ENCODE data around the gene TEX44. TPM values are rescaled to one million over a fixed set of nuclear protein-coding genes. Genes with fewer than 3 reads are reported as not detected.

Gene TEX44
- total RNA-seq, 2 experiments from 2014 or later, result not detected

DNA sequence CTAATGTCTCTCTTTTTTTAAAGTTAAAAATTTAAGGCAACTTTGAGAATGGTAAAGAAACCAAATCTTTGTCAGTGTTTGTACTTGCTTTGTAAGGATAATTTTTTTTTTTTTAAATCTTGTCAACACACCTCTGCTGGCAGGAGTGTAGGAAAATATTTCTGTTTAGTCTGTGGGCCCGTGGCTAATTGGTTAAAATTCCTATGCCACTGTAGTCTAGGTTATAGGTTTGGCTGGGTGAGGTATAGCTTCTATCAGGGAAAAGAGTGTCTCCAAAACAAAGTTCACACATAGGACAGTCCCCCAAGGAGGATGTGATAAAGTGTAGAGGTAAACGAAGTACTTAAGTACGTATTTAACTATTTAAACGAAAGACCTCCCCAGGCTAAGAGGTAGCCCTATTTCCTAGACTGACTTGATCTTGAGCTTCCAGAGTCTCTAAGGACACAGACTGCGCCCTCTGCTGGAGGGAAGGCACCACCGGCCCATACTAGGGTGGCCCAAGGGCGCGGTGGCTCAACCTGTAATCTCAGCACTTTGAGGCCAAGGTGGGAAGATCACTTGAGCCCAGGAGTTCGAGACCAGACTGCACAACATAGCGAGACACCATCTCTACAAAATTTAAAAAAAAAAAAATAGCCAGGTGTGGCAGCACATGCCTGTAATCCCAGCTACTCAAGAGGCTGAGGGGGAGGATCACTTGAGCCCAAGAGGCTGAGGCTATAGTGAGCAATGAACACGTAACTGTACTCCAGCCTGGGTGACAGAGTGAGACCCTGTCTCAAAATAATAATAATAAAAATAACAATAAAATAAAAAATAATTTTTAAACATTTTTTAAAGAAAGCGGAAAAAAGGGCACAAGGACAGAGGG is 8.9 kb downstream of the TEX44 start:
- DNase-seq, result peak; percentile 63 to 88 (median 72)
- Histone ChIP-seq H3K36me3 (ENCODE audit: insufficient read depth, low read length) (no peaks in the 10 kb centered on the region), H3K27me3 (ENCODE audit: control insufficient read depth in 1 of 2, insufficient read depth in 2 of 2, low read length in 2 of 2) (no peaks in the 10 kb centered on the region), H3K4me1 (ENCODE audit: insufficient read depth, low read length) (peaks cover 23% of the 10 kb centered on the region), H3K27ac (ENCODE audit: low read depth in 1 of 2, low read length in 2 of 2) (no peak overlapping the region), H3K9me3 (ENCODE audit: control insufficient read depth in 1 of 2, insufficient read depth in 1 of 2, low read length in 2 of 2) (no peaks in the 10 kb centered on the region), H3K4me3 (ENCODE audit: low read length) (no peak overlapping the region)
- Mint-ChIP-seq H3K27me3 (no peaks in the 10 kb centered on the region), H3K27ac (peak overlapping the region; percentile 72), H3K4me3 (peak overlapping the region; percentile 81), H3K9me3 (no peaks in the 10 kb centered on the region), H3K36me3 (ENCODE audit: low read depth) (no peaks in the 10 kb centered on the region), H3K4me1 (ENCODE audit: low read depth) (peaks cover 12% of the 10 kb centered on the region)
- CTCF ChIA-PET, result interaction anchor here (0.5 to 3.3 kb wide), 26 partner anchors 9 to 700 kb away, joined by 3 to 21 read pairs (median 4); partner anchors contain the start of gene NCL
- POLR2A ChIA-PET, result interaction anchor here (1.0 to 1.8 kb wide), 4 partner anchors 70 to 137 kb away, joined by 3 to 6 read pairs (median 4); partner anchors contain the start of gene NCL
- ATAC-seq (ENCODE audit: poor library complexity), result peak; percentile 55
- TF ChIP-seq, protein P1, sequence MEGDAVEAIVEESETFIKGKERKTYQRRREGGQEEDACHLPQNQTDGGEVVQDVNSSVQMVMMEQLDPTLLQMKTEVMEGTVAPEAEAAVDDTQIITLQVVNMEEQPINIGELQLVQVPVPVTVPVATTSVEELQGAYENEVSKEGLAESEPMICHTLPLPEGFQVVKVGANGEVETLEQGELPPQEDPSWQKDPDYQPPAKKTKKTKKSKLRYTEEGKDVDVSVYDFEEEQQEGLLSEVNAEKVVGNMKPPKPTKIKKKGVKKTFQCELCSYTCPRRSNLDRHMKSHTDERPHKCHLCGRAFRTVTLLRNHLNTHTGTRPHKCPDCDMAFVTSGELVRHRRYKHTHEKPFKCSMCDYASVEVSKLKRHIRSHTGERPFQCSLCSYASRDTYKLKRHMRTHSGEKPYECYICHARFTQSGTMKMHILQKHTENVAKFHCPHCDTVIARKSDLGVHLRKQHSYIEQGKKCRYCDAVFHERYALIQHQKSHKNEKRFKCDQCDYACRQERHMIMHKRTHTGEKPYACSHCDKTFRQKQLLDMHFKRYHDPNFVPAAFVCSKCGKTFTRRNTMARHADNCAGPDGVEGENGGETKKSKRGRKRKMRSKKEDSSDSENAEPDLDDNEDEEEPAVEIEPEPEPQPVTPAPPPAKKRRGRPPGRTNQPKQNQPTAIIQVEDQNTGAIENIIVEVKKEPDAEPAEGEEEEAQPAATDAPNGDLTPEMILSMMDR (IDR thresholded peaks at IDR 0.05), result peak; percentile 81
- intact Hi-C loops (cut with DNase I, micrococcal nuclease), result loop anchor here (1.0 to 5.0 kb wide), 4 partner anchors 81 to 134 kb away; no protein-coding TSS in a partner anchor

DNA sequence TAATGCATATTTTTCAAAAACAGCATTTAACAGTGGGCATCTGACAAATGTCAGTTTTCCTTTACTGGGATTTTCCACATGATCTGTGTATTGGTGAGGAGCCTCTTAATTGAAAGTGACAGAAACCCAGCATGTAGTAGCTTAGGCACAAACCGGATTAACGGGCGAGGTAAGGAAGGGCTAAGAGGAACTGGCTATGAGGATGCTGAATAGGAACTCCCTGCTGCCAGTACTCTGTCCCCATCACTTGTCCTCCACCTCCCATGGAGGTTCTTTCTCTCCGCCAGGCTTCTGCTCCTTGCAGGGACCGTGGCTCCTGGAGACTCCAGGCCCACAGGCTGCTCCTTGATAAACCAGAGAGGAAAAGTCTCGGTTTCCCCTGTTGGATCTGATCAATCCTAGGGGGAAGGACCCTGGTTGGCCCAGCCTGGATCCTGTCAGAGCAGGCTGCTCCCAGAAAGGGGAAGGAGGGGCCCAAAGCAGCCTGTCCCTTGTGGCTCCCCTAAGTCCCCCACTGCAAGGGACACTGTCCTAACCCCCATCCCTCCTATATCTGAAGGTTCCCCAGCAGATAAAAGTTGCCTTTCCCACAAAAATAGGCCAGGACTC is 10.3 kb downstream of the TEX44 start:
- TF ChIP-seq, protein P1 (IDR thresholded peaks at IDR 0.05), result no peak
- no peaks in the 10 kb centered on the region for H3K9me3 Mint-ChIP-seq
- no peak for DNase-seq
- no peak for ATAC-seq (ENCODE audit: poor library complexity)
- intact Hi-C loops (cut with DNase I, micrococcal nuclease), result loop anchor here in 1 of 2 experiments (5.0 kb wide), 2 partner anchors 121 to 136 kb away; no protein-coding TSS in a partner anchor
- peaks cover 12% of the 10 kb centered on the region for H3K4me1 Mint-ChIP-seq (ENCODE audit: low read depth)
- Histone ChIP-seq H3K36me3 (ENCODE audit: insufficient read depth, low read length) (no peaks in the 10 kb centered on the region), H3K27ac (ENCODE audit: low read depth in 1 of 2, low read length in 2 of 2) (no peak overlapping the region), H3K27me3 (ENCODE audit: control insufficient read depth in 1 of 2, insufficient read depth in 2 of 2, low read length in 2 of 2) (no peaks in the 10 kb centered on the region), H3K4me1 (ENCODE audit: insufficient read depth, low read length) (peaks cover 23% of the 10 kb centered on the region), H3K4me3 (ENCODE audit: low read length) (no peak overlapping the region), H3K9me3 (ENCODE audit: control insufficient read depth in 1 of 2, insufficient read depth in 1 of 2, low read length in 2 of 2) (no peaks in the 10 kb centered on the region)
- CTCF ChIA-PET, result interaction anchor here (0.7 to 1.7 kb wide), 2 partner anchors 56 to 198 kb away, joined by 3 to 4 read pairs; no protein-coding TSS in a partner anchor
- H3K36me3 Mint-ChIP-seq (ENCODE audit: low read depth), result no peaks in the 10 kb centered on the region
- peak overlapping the region; percentile 65 for H3K4me3 Mint-ChIP-seq
- H3K27ac Mint-ChIP-seq, result peak overlapping the region; percentile 25
- POLR2A ChIA-PET, result interaction anchor here (1.8 kb wide), 1 partner anchor 138 kb away, joined by 6 read pairs; the partner anchor contains the start of gene NCL
- no peaks in the 10 kb centered on the region for H3K27me3 Mint-ChIP-seq

DNA sequence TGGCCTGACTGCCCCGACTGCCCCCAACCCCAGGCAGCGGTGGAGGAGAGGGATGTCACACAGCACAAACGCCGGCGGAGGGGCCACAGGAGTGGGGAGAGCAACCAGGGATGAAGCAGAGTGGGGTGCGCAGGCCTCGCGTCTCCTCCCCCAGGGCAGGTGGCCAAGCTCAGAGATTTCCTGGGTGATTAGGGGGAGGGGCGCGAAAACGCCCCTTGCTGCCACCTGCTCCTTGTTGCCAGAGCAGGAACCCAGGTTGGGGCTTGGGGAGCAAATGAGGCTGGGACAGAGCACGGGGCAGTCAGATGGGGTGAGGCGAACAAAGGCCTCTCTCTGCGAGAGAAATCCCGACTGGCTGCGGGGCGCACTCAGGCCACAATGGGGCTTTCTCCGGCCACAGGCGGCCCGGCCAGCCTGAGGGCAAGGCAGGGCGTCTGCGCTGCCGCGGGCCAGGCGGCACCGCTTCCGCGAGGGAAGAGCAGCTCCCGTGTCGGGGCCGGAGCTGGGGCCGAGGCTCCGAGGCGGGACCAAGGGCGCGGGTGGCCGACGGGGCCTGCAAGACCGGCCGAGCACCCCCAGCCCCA is 11.5 kb downstream of the TEX44 start:
- Histone ChIP-seq H3K9me3 (ENCODE audit: control insufficient read depth in 1 of 2, insufficient read depth in 1 of 2, low read length in 2 of 2) (no peaks in the 10 kb centered on the region), H3K27ac (ENCODE audit: low read depth in 1 of 2, low read length in 2 of 2) (no peak overlapping the region), H3K4me3 (ENCODE audit: low read length) (peak overlapping the region; percentile 36), H3K36me3 (ENCODE audit: insufficient read depth, low read length) (no peaks in the 10 kb centered on the region), H3K4me1 (ENCODE audit: insufficient read depth, low read length) (peaks cover 23% of the 10 kb centered on the region), H3K27me3 (ENCODE audit: control insufficient read depth in 1 of 2, insufficient read depth in 2 of 2, low read length in 2 of 2) (no peaks in the 10 kb centered on the region)
- TF ChIP-seq, protein P1 (IDR thresholded peaks at IDR 0.05), result no peak
- ATAC-seq (ENCODE audit: poor library complexity) (no peak), DNase-seq (peak in 5 of 14 experiments; percentile 18 to 57 (median 20))
- peak overlapping the region; percentile 74 for H3K27ac Mint-ChIP-seq
- peaks cover 12% of the 10 kb centered on the region for H3K4me1 Mint-ChIP-seq (ENCODE audit: low read depth)
- CTCF ChIA-PET, result interaction anchor here (0.7 to 2.0 kb wide), 4 partner anchors 73 to 104 kb away, joined by 3 to 5 read pairs (median 4); partner anchors contain the start of gene PTMA
- POLR2A ChIA-PET, result interaction anchor here (0.9 to 1.6 kb wide), 4 partner anchors 9 to 140 kb away, joined by 3 to 8 read pairs (median 4); partner anchors contain the start of genes NCL and PTMA
- H3K36me3 Mint-ChIP-seq (ENCODE audit: low read depth), result no peaks in the 10 kb centered on the region
- intact Hi-C loops (cut with DNase I, micrococcal nuclease), result loop anchor here in 1 of 2 experiments (5.0 kb wide), 2 partner anchors 122 to 137 kb away; no protein-coding TSS in a partner anchor
- H3K4me3 Mint-ChIP-seq, result peak overlapping the region; percentile 56
- H3K27me3 Mint-ChIP-seq, result no peaks in the 10 kb centered on the region
- H3K9me3 Mint-ChIP-seq, result no peaks in the 10 kb centered on the region

All from CD4-positive, alpha-beta T cell (primary cell).